ENCODE results near the gene DENND2A.
A peak's percentile ranks its signal among the peaks of the same experiment; 100 is the strongest.
"Not testable (repeated sequence)": the region's sequence is repeated elsewhere in the genome, so short reads cannot be mapped to it uniquely, and the experiment has no call there.

Gene DENND2A

DNA sequence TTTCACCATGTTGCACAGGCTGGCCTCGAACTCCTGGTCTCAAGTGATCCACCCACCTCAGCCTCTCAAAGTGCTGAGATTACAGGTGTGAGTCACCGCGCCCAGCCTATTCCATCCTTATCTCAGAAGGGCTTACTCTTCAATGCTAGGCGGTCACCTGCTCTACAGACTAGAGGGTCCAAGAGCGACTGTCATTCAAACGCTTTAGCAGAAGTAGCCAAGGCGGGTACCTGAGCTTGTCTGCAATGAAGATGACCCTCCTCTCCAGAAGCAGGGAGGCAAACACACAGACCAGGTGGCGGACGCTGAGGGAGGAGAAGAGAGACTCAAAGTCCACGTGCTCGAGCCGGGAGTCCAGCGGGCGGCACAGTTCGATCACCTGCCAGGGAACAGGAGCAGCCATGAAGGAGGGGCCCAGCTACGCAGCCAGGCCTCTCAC, 96.2 kb downstream of the DENND2A start:
- DNase-seq (ENCODE audit: low read depth in 2 of 2): no peak

DNA sequence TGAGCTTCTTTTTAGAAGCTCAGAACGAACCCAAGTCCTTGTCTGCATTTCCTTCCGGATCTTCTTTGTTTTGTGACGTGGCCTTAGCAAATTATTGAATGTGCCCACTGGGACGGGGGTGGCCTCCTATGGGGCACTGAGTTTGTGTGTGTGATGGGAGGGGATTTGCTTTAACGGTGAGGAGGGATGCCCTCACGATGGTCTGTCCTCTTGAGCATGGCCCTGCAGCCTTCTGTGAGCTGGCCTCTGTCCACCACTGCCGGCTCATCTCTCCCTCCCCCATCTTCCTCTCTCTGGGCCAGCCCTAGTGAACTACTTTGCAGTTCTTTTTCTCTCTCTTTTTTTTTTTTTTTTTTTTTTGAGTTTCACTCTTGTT, 98.4 kb downstream of the DENND2A start:
- no peak for DNase-seq (ENCODE audit: low read depth in 2 of 2)

DNA sequence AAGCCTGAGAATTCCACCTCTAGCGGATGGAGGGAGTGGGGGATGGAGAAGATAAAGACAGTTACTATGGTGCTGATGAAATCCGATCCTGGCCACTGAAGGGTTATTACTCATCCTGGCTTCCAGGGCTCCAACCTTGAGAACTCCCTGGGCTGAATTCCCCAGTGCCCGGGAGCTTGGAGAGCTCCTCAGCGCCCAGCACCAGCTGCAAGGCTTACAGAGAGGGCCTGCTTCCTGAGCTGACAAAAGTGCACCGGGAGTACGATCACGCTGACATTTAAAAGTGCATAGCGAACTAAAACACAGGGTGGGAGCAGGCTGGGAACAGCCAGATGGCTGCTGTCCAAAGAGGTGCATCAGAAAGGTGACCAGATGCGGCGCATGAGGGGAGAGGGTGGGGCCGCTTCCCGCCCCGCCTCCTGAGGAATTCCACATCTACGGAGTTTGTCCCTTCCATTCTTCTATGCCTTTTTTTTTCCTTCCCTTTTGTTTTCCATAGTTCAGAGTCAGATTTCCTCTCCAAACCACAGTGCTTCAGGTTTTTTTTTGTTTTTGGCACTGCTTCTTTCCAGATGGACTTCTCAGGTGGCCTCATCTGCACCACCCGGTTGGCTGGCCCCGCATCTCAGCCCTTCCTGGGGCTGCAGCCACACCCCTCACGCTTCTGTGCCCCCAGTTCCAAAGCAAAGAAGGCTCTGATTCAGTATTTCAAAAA, 98.9 kb downstream of the DENND2A start:
- DNase-seq (ENCODE audit: low read depth in 2 of 2): no peak

DNA sequence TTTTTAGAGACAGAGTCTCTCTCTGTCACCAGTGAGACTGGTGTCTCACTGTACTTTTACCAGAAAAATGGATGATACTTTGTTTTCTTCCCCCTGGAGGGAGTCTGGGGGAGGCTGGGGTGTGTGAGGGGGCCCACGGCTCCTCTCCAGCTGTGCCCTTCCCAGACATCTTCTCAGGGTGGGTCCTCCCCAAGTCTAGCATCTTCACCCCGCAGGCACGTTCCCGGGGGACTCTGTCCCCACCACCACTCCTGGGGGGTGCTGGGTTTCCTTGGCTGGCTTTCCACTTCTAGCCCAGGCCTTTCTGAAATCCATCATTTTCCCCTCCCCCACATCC, 99.5 kb downstream of the DENND2A start:
- DNase-seq (ENCODE audit: low read depth in 2 of 2): no peak

DNA sequence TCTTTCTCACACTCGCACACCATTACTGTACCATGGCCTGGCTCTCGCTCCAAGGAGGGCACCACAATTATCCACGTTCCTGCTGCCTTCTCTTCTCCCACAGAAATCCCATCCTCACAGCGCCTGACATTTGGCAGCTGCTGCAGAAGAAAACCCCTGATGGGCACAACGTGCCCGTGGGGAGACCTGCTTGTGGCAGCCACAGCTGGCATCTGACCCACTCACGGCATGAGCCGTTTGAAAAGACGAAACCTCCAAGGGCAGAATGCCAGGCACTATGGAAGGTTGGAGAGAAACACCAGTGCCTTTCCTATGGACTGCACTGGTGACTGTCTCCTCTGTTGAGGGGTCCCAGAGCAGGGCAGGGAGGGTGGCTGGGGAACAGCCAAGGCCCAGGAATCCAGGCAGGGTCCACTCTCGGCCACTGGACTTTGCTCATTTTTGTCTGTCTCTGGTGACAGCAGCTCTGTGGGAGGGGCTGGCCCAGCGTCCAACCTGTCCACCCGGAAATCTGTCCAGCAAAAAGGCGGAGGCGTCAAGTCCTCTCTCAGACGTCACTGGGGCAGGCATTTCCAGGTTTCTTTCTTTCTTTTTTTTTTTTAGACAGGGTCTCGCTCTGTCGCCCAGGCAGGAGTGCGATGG, 100.4 kb downstream of the DENND2A start:
- DNase-seq (ENCODE audit: low read depth in 2 of 2): no peak

DNA sequence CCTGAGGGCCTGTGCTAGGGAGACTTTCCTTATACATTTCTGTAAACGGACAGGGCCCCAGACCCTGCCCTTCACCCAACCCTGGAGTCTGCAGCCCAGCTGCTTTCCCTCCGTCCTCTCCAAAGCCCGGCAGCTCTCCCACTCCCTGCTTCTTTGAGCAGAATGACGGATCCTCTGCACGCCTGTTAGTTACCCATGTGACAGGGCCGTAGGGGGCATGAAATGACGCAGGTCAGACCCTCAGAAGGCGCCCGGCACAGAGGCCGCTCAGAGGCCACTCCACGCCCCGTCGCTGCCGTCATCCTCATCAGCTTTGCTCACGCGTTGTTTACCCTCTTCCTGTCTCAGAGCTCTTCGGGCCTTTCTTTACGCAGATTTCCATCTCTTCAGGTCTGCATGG, 101.2 kb downstream of the DENND2A start:
- no peak for DNase-seq (ENCODE audit: low read depth in 2 of 2)

DNA sequence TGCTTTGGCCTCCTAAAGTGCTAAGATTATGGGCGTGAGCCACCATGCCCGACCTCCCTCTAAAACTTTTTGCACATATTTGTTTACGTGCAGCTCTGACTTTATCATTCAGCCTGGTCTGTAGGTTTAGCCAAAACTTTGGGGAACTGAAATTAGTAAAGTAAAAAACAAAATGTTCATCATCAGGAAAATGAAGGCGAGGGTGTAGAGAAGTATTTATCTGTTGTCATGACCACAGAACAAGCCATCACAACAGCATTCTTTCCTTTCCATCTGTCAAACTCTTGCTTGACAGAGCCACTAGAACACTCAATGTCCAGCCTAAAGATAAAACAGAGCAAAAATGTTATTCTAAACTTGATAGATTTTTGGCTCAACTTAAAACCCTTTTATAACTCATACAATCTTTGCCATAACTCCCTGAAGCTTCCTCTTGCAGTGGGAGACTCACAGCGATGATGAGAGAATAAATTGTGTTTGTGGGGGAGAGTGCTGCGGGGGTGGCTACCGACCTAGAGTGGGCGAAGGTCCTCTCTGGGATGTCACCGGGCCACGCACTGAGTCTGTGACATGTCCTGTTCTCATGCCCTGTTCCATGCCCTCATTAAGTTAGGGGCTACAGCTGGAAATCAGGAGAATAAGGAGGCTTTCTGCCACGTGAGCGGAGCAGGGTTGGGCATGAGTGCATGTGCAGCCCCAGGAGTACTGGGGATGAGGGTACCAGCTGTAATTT, 102.7 kb downstream of the DENND2A start:
- no peak for DNase-seq (ENCODE audit: low read depth in 2 of 2)

DNA sequence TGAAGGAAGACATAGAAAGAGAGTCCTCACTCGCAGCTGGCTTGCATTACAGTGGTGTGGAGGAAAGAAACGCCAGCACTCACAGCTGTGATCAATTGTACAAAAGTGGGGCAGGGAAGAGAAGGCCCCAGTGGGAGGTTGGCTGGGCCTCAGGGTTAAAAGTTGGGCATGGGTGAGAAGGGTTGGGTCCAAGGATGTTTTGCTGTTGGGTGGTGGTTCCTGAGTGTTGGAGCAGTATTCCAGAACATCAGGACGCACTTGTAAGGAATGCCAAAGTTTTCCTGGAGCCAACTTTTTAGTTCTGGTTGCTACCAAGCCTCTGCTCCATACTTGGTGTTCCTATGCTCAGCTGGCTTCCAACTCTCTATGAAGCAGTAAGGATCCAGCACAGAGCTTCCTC, 105.9 kb downstream of the DENND2A start:
- DNase-seq (ENCODE audit: low read depth in 2 of 2): no peak

DNA sequence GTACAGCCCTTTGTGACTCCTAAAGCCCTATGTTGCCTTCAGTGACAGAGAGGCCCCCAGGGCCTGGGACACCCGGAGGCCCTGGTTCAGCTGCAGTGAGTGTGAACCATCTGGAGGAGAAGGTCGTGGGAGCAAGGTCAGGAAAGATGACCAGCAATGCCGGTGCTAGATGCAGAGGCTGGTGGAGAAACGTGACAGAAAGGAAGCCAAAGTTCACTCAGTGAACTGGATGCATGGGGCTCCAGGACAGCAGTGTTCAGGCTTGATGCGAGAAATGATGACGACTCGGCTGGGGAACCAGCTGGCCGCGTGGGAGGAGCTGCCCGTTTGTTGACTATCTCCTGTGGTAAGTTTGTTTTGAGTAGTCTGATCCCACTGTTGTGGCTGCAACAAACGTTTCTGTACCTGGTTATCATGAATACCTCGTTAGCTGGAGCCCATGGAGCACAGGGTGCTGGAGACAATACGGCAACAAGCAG, 107.2 kb downstream of the DENND2A start:
- no peak for DNase-seq (ENCODE audit: low read depth in 2 of 2)

DNA sequence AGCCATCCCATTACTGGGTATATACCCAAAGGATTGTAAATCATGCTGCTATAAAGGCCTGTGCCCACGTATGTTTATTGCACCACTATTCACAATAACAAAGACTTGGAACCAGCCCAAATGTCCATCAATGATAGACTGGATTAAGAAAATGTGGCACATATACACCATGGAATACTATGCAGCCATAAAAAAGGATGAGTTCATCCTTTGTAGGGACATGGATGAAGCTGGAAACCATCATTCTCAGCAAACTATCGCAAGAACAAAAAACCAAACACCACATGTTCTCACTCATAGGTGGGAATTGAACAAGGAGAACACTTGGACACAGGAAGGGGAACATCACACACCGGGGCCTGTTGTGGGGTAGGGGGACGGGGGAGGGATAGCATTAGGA, 111.2 kb downstream of the DENND2A start:
- not testable (repeated sequence) for DNase-seq (ENCODE audit: low read depth in 2 of 2)

DNA sequence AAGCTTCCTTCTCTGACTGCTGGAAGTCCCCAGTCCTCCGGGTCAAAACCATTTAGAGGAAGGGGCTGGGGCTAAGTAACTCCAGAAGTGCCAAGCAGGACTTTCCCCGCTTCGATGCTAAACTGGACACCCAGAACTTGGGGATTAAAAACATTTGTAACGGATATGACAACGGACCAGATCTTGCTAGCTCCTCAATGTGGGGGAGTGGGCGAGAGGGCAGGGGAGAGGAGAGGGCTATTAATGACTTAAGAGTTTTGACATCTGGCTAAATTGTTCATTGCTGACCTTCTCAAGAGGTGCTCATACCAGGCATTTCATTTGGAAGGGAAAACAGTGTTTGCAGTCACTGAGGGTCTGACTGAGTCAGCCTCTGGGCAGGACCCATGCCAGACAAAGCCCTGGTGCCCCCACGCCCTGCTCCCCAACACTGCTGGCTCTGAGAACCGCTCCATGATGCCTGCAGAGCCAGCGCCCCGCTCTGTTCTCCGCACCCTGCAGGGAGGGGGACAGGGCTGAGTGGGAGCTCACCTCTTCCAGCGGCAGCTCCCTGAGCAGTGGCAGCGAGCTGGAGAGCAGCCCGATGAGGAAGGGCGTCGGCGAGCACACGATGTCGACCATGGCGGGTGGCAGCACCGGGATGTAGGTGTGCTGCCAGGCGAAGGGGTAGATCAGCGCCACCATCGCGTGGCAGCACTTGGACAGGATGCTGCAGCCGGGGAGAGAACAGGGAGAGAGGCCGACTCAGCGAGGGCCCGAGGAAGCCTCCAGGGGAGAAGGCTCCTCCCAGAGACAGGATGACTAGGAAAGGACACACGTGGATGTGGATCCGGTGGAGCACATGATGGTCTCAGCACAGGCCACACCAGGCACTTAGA, 113.6 kb downstream of the DENND2A start:
- DNase-seq (ENCODE audit: low read depth in 2 of 2): no peak

DNA sequence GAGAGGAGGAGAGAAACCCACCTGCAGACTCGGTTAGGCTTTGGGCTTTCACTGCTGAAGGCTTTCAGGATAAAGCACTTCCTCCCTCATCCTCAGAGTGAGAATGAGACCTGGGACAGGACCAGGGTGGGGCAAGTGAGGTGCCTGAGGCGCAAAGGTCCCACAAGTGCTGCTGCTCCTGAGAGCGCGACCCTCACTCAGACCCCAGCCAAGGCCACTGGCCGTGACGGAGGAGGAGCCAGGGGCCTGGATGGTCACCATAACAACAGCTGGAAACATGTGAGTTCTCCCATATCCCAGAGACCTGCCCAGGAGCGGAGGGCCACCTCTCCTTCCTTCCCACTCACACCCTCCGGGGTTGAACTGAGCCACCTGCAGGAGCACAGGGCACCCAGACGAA, 114.4 kb downstream of the DENND2A start:
- no peak for DNase-seq (ENCODE audit: low read depth in 2 of 2)

DNA sequence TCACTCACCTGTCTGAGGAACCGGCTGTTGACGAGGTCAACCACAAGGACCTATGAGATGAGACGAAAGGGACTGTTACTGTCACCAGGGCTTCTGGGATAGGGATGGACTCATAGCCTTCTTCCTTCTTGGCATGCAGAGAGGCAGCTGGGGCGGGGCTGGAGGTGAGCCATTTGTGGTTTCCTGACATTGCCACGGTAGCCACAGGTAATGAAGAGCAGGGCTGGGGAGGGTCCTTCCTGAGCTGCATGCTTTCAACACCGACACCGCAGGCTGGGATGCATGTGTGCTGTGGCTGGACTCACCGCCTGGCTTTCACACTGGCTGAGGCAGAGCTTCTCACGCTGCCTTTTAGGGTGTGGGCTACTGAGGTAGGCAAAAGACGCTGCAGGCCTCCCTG, 114.9 kb downstream of the DENND2A start:
- DNase-seq (ENCODE audit: low read depth in 2 of 2): peak in 1 of 2 donors; percentile 2

DNA sequence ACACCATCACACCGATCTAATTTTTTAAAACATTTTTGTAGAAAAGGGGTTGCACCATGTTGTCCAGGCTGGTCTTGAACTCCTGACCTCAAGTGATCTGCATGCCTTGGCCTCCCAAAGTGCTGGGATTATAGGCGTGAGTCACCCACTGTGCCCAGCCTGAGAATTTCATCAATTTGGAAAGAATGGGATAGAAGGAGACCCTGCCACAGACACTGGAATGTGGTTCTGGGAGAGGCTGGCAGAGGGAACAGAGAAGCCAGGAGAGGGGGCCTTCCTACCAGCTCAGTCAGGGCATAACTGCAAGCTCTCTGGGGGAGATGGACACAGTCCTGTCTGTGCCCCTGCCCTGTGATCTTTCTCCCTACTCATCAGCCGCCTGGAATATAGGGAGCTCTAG, 119.2 kb downstream of the DENND2A start:
- DNase-seq (ENCODE audit: low read depth in 2 of 2): no peak

DNA sequence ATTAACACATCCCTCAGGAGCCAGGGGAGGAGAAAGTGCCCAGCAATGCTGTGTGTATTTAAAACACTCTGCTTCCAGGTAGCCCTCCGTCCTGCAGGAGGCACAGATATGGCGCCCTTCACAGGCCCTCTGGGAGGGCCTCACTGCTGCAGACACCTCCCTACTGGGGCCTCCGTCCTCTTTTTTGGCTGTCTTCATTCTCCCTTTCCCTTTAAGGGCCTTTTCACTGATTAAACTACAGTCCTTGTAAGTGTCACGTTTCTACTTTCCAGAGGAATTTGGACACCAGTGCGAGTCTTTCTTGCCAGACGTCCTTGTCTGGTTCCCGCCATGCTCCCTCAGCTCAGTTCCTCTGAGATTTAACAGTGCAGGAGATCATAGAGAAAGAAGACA, 121.6 kb downstream of the DENND2A start:
- DNase-seq (ENCODE audit: low read depth in 2 of 2): no peak

DNA sequence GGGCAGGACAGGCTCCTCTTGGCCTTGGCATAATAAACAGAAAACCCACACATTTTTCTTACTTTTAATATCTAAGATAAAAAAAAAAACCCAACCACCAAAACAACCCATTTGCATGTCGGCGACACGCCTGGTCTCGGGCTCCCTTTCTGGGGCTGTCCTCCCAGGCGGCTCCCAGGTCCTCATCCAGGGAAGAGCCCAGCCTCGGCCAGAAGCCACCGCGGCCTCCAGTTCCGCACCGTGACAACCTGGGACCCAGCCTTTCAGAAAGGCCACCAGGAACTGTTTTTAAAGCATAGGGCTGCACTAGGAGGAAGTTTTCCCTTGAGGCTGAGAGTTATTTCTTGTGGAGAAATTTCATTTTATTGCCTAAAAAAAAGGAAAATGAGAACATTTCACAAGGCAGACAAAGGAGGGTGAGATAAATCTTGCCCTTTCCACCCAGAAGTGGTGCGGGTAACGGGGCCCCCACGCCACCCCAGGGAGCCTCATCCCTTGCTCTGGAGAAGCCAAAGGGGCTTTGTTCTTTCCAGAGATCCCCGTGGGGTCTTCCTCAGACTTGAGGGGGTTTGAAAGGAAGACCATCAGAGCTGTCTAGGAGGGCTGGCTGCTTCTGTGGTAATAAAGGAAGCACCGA, 122.1 kb downstream of the DENND2A start:
- no peak for DNase-seq (ENCODE audit: low read depth in 2 of 2)

DNA sequence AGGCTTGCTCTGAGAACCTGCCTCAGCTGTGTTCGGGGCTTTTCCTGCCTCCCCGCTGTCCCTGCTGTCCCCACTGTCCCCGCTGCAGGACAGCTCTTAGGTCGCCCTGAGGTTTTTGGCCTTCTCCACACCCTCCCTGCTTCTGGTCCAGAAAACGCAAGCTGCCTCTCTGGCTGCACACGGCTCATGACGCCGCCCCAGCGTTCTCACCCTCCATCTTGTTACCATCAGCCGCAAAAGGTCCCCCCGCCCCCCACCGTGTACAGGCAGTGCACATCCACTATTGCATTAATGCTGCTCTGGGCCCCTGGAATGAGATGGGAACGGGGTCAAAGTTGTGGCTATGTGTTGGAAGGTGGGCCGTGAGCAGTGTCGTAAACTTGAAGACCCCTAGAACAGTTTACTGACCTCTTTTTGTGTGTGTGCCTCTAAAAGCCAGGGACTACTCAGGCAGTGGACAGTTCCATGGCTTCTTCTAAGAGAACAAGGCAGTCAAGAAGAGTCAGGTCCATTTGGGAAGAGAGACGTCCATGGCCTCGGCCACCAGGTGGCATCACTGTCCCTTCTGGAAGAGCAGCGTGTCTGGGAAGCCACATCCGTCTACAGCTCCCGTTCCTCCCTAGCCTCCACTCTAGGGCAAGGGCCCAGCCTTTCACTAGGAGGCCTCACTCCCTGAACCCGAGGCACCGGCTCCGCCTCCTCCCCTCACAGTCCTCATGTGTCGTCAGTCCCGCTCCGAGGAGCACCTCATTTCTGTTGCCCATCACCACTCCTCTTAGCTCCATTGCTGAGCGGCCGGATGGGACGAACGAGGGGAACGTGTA, 122.9 kb downstream of the DENND2A start:
- DNase-seq (ENCODE audit: low read depth in 2 of 2): peak; percentile 29 to 41

DNA sequence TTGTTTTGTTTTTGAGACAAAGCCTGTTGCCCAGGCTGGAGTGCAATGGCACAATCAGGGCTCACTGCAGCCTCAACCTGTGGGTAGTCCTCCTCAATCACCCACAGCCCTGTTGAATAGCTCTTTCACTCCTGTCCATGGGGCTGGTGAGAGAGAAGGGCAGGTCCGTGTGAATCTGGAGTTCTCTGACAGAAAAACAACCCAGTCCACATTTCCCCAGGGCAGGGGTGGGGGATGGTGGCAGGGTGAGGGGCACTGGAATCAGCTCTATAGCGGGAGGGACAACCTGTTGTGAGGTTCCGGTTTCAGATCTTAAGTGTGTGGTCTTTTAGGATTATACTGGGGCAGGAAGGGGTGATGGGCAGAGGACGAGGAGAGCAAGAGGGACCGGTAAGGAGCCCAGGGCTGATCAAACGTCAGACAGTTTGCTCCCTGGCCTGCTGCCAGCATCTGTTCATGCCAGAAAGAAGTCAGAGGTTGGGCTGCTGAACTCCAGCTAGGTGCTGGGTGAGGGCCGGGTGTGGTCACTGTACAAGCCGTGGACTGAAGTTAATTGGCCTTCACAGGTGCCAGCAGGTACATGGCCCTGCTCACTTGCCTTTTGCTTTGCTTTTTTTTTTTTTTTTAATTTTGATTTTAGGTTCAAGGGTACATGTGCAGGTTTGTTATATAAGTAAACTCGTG, 128.2 kb downstream of the DENND2A start:
- DNase-seq (ENCODE audit: low read depth in 2 of 2): no peak

DNA sequence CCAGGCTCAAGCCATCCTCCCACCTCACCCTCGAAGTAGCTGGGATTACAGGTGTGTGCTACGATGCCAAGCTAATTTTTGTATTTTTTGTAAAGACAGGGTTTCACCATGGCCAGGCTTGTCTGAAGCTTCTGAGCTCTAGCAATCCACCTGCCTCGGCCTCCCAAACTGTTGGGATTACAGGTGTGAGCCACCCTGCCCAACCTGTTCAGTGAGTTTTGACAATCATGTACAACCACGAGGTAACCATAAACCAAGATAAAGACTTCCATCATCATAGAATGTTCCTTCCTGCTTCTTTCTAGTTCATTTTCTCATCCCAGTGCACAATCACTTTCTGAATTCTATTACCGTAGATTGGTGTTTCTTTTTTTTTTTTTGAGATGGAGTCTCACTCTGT, 130.8 kb downstream of the DENND2A start:
- no peak for DNase-seq (ENCODE audit: low read depth in 2 of 2)

DNA sequence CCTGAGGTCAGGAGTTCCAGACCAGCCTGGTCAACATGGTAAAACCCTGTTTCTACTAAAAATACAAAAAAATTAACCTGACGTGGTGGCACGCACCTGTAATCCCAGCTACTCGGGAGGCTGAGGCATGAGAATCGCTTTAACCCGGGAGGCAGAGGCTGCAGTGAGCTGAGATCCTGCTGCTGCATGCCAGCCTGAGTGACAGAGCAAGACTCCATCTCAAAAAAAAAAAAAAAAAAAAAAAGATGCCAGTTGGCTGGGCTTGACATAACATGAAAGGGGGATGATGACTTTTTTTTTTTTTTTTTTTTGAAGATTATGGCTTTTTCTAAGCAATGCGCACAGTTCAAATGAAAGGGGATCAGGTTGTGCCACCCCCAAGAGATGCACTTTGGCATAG, 133.1 kb downstream of the DENND2A start:
- not testable (repeated sequence) for DNase-seq (ENCODE audit: low read depth in 2 of 2)
